ENCODE data around the gene JPH2. TPM values are rescaled to one million over a fixed set of nuclear protein-coding genes. Genes with fewer than 3 reads are reported as not detected.

JPH2 gene
- total RNA-seq, 1 experiment from 2014 or later = 0.81 TPM

DNA sequence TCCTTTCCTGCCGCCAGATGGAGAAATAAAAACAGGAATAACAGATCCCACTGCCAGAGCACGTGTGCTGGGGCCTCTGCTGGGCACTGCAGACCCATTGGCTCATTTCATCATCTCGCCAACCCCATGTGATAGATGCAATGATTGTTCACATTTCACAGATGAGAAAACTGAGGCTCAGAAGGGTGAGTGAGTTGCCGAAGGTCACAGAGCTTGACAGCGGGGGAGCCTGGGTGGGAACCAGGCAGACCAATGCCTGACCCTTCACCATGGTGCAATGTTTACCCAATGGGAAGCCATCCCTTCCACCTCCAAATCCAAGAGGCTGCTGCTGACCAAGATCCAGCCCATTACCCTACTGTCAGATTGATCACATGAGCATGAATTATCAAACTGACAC, 105.1 kb downstream of the JPH2 start (continued):
- TF ChIP-seq, protein P1, sequence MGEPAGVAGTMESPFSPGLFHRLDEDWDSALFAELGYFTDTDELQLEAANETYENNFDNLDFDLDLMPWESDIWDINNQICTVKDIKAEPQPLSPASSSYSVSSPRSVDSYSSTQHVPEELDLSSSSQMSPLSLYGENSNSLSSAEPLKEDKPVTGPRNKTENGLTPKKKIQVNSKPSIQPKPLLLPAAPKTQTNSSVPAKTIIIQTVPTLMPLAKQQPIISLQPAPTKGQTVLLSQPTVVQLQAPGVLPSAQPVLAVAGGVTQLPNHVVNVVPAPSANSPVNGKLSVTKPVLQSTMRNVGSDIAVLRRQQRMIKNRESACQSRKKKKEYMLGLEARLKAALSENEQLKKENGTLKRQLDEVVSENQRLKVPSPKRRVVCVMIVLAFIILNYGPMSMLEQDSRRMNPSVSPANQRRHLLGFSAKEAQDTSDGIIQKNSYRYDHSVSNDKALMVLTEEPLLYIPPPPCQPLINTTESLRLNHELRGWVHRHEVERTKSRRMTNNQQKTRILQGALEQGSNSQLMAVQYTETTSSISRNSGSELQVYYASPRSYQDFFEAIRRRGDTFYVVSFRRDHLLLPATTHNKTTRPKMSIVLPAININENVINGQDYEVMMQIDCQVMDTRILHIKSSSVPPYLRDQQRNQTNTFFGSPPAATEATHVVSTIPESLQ (CRISPR knock-in tag; IDR thresholded peaks at IDR 0.05) = no peak
- TF ChIP-seq CBFB (CRISPR knock-in tag; IDR thresholded peaks at IDR 0.05; ENCODE audit: low read depth) (no peak), ZNF121 (CRISPR knock-in tag; IDR thresholded peaks at IDR 0.05) (no peak), ZNF138 (CRISPR knock-in tag; conservative IDR thresholded peaks at IDR 0.05) (no peak), NR1H2 (CRISPR knock-in tag; IDR thresholded peaks at IDR 0.05) (no peak), ZNF232 (CRISPR knock-in tag; IDR thresholded peaks at IDR 0.05) (no peak), ZNF416 (CRISPR knock-in tag; IDR thresholded peaks at IDR 0.05) (no peak), NFYB (CRISPR knock-in tag; conservative IDR thresholded peaks at IDR 0.05; ENCODE audit: low read depth) (no peak), SOX15 (CRISPR knock-in tag; IDR thresholded peaks at IDR 0.05) (no peak)
- TF ChIP-seq, protein P2, sequence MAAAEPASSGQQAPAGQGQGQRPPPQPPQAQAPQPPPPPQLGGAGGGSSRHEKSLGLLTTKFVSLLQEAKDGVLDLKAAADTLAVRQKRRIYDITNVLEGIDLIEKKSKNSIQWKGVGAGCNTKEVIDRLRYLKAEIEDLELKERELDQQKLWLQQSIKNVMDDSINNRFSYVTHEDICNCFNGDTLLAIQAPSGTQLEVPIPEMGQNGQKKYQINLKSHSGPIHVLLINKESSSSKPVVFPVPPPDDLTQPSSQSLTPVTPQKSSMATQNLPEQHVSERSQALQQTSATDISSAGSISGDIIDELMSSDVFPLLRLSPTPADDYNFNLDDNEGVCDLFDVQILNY (CRISPR knock-in tag; IDR thresholded peaks at IDR 0.05) = no peak
- TF ChIP-seq, protein P3, sequence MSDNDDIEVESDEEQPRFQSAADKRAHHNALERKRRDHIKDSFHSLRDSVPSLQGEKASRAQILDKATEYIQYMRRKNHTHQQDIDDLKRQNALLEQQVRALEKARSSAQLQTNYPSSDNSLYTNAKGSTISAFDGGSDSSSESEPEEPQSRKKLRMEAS (CRISPR knock-in tag; IDR thresholded peaks at IDR 0.05) = no peak
- TF ChIP-seq, protein P4, sequence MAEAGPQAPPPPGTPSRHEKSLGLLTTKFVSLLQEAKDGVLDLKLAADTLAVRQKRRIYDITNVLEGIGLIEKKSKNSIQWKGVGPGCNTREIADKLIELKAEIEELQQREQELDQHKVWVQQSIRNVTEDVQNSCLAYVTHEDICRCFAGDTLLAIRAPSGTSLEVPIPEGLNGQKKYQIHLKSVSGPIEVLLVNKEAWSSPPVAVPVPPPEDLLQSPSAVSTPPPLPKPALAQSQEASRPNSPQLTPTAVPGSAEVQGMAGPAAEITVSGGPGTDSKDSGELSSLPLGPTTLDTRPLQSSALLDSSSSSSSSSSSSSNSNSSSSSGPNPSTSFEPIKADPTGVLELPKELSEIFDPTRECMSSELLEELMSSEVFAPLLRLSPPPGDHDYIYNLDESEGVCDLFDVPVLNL (CRISPR knock-in tag; IDR thresholded peaks at IDR 0.05; ENCODE audit: borderline replicate concordance, low read depth) = no peak
- TF ChIP-seq, protein P5, sequence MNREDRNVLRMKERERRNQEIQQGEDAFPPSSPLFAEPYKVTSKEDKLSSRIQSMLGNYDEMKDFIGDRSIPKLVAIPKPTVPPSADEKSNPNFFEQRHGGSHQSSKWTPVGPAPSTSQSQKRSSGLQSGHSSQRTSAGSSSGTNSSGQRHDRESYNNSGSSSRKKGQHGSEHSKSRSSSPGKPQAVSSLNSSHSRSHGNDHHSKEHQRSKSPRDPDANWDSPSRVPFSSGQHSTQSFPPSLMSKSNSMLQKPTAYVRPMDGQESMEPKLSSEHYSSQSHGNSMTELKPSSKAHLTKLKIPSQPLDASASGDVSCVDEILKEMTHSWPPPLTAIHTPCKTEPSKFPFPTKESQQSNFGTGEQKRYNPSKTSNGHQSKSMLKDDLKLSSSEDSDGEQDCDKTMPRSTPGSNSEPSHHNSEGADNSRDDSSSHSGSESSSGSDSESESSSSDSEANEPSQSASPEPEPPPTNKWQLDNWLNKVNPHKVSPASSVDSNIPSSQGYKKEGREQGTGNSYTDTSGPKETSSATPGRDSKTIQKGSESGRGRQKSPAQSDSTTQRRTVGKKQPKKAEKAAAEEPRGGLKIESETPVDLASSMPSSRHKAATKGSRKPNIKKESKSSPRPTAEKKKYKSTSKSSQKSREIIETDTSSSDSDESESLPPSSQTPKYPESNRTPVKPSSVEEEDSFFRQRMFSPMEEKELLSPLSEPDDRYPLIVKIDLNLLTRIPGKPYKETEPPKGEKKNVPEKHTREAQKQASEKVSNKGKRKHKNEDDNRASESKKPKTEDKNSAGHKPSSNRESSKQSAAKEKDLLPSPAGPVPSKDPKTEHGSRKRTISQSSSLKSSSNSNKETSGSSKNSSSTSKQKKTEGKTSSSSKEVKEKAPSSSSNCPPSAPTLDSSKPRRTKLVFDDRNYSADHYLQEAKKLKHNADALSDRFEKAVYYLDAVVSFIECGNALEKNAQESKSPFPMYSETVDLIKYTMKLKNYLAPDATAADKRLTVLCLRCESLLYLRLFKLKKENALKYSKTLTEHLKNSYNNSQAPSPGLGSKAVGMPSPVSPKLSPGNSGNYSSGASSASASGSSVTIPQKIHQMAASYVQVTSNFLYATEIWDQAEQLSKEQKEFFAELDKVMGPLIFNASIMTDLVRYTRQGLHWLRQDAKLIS (CRISPR knock-in tag; IDR thresholded peaks at IDR 0.05; ENCODE audit: borderline replicate concordance) = no peak
- TF ChIP-seq, protein P6, sequence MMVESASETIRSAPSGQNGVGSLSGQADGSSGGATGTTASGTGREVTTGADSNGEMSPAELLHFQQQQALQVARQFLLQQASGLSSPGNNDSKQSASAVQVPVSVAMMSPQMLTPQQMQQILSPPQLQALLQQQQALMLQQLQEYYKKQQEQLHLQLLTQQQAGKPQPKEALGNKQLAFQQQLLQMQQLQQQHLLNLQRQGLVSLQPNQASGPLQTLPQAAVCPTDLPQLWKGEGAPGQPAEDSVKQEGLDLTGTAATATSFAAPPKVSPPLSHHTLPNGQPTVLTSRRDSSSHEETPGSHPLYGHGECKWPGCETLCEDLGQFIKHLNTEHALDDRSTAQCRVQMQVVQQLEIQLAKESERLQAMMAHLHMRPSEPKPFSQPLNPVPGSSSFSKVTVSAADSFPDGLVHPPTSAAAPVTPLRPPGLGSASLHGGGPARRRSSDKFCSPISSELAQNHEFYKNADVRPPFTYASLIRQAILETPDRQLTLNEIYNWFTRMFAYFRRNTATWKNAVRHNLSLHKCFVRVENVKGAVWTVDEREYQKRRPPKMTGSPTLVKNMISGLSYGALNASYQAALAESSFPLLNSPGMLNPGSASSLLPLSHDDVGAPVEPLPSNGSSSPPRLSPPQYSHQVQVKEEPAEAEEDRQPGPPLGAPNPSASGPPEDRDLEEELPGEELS (CRISPR knock-in tag; IDR thresholded peaks at IDR 0.05) = no peak

DNA sequence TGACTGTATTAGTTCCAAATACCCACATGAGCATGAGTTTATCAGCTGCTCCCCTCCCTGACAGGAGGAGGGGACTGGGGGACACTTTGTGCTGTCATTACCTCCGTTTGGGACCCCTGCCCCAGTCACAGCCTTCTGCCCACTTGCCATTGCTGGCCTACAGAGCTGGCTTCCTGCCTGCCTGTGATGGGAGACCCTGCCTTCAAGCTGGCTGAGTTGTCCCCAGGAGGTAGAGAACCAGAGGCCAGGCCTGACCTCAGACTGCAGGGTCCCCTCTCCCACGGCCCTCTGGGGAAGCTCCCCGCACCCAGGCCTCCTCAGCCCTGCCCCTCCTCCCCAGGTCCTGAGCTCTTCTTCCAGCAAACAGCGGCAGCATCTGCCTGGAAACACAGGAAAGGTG, 105.5 kb downstream of the JPH2 start:
- no peak for TF ChIP-seq PRRX2 (CRISPR knock-in tag; IDR thresholded peaks at IDR 0.05)
- TF ChIP-seq ZNF232 (CRISPR knock-in tag; IDR thresholded peaks at IDR 0.05) = no peak
- no peak for TF ChIP-seq TCF7 (CRISPR knock-in tag; IDR thresholded peaks at IDR 0.05; ENCODE audit: low read depth)
- no peak for TF ChIP-seq KAT7 (CRISPR knock-in tag; IDR thresholded peaks at IDR 0.05; ENCODE audit: borderline replicate concordance)
- TF ChIP-seq, protein P2 (CRISPR knock-in tag; IDR thresholded peaks at IDR 0.05) = no peak
- no peak for TF ChIP-seq OVOL2 (CRISPR knock-in tag; IDR thresholded peaks at IDR 0.05; ENCODE audit: borderline replicate concordance)
- TF ChIP-seq JAZF1 (CRISPR knock-in tag; IDR thresholded peaks at IDR 0.05) = no peak
- TF ChIP-seq ETV6 (CRISPR knock-in tag; IDR thresholded peaks at IDR 0.05) = no peak
- TF ChIP-seq MYBL2 (CRISPR knock-in tag; IDR thresholded peaks at IDR 0.05) = no peak
- TF ChIP-seq ZNF396 (CRISPR knock-in tag; IDR thresholded peaks at IDR 0.05; ENCODE audit: borderline replicate concordance) = no peak
- TF ChIP-seq JUN (CRISPR knock-in tag; IDR thresholded peaks at IDR 0.05) = no peak
- no peak for TF ChIP-seq NR1H2 (CRISPR knock-in tag; IDR thresholded peaks at IDR 0.05)
- Mint-ChIP-seq H3K4me1 (no peaks in the 10 kb centered on the region), H3K27ac (no peak overlapping the region), H3K36me3 (no peaks in the 10 kb centered on the region), H3K27me3 (ENCODE audit: low read depth) (no peaks in the 10 kb centered on the region), H3K9me3 (no peaks in the 10 kb centered on the region), H3K4me3 (no peak overlapping the region)
- ChIA-PET POLR2A (no interaction called here), CTCF (interaction anchor here (0.7 to 2.3 kb wide), 6 partner anchors 23 to 109 kb away, joined by 3 to 6 read pairs (median 4); no protein-coding TSS in a partner anchor)
- no peak for ATAC-seq
- DNase-seq (ENCODE audit: low spot score) = no peak

Data from WTC11 (cell line).